Cardiac fibroblast (primary cell): ENCODE measurements around the gene PTPN11.
"Not testable (repeated sequence)": the region's sequence is repeated elsewhere in the genome, so short reads cannot be mapped to it uniquely, and the experiment has no call there.

Experiments
- DNase-seq, 2 donors: peaks; one replicate each; pipeline versions ENCODE4 v3.0.0 to v3.0.0-alpha.2; 2010; ENCODE audit warnings: low read depth in 2 of 2
- H3K4me3 ChIP-seq, 2 donors: replicated peaks in 1 of 2; 1 replicate in 1 of 2; 2 replicates in 1 of 2; pipeline ENCODE4 v1.5.1; 2011; ENCODE audit warnings: low read depth in 2 of 2, low read length in 2 of 2, mild to moderate bottlenecking in 2 of 2, moderate library complexity in 1 of 2
- TF ChIP-seq, protein P1 (sequence below): IDR thresholded peaks from one replicate; pipeline ENCODE4 v1.5.1; 2011; ENCODE audit warnings: low read depth, mild to moderate bottlenecking, low read length, inconsistent platforms

PTPN11 gene

DNA sequence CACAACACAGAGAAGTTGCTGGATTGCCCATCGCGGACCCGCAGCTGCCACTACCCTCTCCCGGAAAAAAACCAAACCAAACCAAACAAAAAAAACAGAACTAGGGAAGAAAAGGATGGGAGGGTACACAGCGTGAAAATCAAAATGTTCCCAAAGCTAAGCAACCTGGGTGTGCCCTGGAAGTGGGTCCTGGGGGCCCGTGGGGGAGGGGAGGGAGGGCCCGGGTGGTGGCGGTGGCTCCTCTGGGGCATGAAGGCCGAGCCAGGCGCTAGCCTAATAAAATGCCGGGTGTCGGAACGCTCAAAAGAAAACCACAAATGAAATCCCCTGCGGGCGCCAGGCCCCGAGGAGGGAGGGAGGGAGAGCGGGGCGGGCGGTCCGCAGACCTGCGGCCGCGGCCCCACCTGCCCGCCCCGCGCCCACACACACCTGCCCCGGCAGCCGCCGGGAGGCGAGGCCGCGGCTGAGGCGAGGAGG lies 37.3 kb upstream of the PTPN11 start:
- peak overlapping the region; percentile 69 to 80 for H3K4me3 ChIP-seq
- DNase-seq = no peak
- TF ChIP-seq, protein P1, sequence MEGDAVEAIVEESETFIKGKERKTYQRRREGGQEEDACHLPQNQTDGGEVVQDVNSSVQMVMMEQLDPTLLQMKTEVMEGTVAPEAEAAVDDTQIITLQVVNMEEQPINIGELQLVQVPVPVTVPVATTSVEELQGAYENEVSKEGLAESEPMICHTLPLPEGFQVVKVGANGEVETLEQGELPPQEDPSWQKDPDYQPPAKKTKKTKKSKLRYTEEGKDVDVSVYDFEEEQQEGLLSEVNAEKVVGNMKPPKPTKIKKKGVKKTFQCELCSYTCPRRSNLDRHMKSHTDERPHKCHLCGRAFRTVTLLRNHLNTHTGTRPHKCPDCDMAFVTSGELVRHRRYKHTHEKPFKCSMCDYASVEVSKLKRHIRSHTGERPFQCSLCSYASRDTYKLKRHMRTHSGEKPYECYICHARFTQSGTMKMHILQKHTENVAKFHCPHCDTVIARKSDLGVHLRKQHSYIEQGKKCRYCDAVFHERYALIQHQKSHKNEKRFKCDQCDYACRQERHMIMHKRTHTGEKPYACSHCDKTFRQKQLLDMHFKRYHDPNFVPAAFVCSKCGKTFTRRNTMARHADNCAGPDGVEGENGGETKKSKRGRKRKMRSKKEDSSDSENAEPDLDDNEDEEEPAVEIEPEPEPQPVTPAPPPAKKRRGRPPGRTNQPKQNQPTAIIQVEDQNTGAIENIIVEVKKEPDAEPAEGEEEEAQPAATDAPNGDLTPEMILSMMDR = no peak

DNA sequence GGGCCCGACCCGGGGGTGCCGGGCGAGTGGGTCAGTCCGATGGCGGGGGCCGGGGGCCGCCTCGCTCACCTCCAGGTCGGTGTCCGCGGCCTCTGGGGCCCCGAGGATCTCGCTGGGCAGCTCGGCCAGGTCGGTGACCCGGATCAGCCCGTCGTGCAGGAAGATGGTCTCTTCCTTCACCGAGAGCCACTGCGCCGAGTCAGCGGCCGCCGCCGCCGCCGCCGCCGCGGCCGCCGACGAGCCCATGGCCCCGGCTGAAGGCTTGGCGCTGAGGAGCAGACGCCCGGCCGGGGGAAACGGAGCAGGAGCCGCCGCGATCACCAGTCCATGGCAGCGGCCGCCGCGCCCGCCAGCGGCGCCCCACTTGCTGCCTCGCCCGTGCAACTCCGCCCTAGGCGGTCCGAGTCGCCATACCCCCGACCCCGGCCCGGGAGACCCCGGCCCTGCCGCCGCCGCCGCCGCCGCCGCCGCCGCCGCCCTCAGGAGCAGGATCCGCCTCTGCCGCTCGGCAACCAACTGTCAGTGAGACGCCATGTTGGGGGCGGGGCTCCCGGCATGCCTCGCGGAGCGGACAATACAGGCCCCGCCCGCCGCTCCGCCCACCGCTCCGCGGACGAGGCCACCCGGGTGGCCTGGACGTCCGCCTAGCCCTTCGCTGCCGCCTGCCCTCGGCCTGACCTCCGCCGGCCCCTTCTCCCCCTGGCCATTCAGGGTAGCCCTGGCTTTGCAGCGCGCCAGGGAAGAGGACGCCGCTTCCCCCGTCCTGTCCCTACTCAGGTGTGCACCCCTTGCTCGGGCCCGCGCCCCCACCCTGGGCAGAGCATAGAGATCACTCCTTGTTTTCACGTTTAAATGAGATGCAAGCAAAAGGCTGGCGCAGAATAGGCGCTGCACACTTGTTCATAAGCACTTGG lies 36.6 kb upstream of the PTPN11 start, which contains the start of gene HECTD4:
Gene HECTD4, minus strand, starts transcription at position 549 of the 914 bp plus-strand sequence. Its CDS starts 303 bp downstream, at position 246.
- DNase-seq = peak; percentile 81 to 86
- TF ChIP-seq, protein P1 = no peak
- peak within 1 kb of the TSS; percentile 69 to 80 for H3K4me3 ChIP-seq

DNA sequence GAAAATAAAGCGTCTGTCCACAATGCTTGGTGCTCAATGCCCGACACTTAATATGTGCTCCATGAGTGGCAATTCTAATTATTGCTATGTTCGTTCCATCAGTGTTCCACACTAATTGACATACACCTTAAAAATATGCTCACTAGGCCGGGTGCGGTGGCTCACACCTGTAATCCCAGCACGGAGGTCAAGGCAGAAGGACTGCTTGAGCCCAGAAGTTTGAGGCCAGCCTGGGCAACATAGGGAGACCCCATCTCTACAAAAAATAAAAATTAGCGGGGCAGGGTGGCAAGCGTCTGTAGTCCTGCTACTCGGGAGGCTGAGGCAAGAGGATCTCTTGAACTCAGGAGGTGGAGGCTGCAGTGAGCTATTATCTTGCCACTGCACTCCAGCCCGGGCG lies 35.9 kb upstream of the PTPN11 start:
- TF ChIP-seq, protein P1 = no peak
- peak overlapping the region in 1 of 2 donors; percentile 80 for H3K4me3 ChIP-seq

DNA sequence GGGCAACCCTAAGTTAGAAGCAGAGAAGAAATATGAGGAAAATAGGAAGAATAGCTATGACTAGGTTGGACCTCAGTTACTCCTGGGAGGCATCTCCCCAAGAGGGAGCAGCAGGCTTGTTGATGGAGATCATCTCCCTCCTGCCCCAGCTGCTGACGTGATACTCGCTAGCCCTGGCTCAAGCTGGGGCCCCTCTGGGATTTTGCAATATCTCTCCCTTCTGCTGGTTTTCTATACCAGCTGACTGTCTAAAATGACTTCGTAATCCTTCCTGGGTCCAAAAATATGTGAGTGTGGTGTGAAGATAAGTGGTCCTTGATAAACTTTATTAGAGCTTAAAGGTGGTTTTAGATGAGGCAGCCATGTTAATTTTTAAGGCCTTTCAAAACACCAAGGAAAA lies 32.0 kb upstream of the PTPN11 start:
- DNase-seq = peak; percentile 90 to 91
- no peak overlapping the region for H3K4me3 ChIP-seq
- TF ChIP-seq, protein P1 = no peak

More for the DNA sequence above, 35.9 kb upstream of the PTPN11 start:
- no peak for DNase-seq

DNA sequence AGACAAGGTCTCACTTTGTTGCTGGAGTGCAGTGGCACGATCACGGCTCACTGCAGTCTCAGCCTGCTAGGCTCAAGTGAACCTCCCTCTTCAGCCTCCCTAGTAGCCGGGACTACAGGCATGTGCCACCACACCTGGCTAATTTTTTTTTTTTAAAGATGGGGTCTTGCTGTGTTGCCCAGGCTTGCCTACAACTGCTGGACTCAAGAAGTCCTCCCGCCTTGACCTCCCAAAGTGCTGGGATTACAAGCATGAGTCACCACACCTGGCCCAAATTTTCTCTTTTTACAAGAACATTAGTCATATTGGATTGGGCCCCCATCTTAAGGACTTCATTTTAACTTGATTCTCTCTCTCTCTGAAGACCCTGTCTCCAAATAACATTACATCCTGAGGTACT lies 29.5 kb upstream of the PTPN11 start:
- TF ChIP-seq, protein P1 = no peak
- no peak for DNase-seq
- H3K4me3 ChIP-seq = no peak overlapping the region

DNA sequence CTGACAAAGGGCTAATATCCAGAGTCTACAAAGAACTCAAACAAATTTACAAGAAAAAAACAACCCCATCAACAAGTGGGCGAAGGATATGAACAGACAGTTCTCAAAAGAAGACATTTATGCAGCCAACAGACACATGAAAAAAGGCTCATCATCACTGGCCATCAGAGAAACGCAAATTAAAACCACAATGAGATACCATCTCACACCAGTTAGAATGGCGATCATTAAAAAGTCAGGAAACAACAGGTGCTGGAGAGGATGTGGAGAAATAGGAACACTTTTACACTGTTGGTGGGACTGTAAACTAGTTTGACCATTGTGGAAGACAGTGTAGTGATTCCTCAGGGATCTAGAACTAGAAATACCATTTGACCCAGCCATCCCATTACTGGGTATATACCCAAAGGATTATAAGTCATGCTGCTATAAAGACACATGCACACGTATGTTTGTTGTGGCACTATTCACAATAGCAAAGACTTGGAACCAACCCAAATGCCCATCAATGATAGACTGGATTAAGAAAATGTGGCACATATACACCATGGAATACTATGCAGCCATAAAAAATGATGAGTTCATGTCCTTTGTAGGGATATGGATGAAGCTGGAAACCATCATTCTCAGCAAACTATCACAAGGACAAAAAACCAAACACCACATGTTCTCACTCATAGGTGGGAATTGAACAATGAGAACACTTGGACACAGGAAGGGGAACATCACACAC lies 28.7 kb upstream of the PTPN11 start:
- not testable (repeated sequence) for H3K4me3 ChIP-seq, DNase-seq

DNA sequence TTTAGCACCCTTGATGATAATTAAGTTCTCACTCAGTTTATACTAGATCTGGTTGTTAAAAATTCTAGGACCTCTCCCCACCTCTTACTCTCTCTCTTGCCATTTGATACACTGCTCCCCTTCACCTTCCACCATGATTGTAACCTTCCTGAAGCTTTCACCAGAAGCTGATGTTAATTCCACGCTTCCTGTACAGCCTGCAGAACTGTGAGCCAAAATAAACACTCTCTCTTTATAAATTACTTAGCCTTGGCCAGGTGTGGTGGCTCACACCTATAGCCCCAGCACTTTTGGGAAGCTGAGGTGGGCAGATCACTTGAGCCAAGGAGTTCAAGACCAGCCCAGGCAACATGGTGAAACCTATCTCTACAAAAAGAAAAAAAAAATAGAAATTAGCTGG lies 25.4 kb upstream of the PTPN11 start:
- DNase-seq = no peak
- TF ChIP-seq, protein P1 = no peak
- H3K4me3 ChIP-seq = no peak overlapping the region
